GM13976 (cell line): ENCODE data around the gene EPB42.
"Not testable (repeated sequence)": the region's sequence is repeated elsewhere in the genome, so short reads cannot be mapped to it uniquely, and the experiment has no call there.

Experiments used
- DNase-seq: peaks from one replicate; pipeline ENCODE4 v3.0.0; 2012; ENCODE audit warnings: low spot score
- in situ Hi-C: fragments of 300-500 bp; cut with MboI; formaldehyde crosslinking; loops from one replicate; pipeline ENCODE4 v1.12.0; 2022; ENCODE audit warnings: low sequenced_read_pairs, mixed read lengths, inconsistent platforms; ENCODE audit not compliant: unreplicated experiment
- TF ChIP-seq, protein P1 (sequence below): IDR thresholded peaks from 2 replicates; pipeline ENCODE4 v1.5.1; 2012; ENCODE audit warnings: borderline replicate concordance, mild to moderate bottlenecking; ENCODE audit not compliant: insufficient read depth; ENCODE audit errors: extremely low read depth, missing control alignments, control extremely low read depth

Gene EPB42

GRCh38 chr15:43186003-43186353 lies 34.8 kb downstream of the EPB42 start:
- in situ Hi-C loops = no loop called here
- DNase-seq = peak; percentile 57
- TF ChIP-seq, protein P1, sequence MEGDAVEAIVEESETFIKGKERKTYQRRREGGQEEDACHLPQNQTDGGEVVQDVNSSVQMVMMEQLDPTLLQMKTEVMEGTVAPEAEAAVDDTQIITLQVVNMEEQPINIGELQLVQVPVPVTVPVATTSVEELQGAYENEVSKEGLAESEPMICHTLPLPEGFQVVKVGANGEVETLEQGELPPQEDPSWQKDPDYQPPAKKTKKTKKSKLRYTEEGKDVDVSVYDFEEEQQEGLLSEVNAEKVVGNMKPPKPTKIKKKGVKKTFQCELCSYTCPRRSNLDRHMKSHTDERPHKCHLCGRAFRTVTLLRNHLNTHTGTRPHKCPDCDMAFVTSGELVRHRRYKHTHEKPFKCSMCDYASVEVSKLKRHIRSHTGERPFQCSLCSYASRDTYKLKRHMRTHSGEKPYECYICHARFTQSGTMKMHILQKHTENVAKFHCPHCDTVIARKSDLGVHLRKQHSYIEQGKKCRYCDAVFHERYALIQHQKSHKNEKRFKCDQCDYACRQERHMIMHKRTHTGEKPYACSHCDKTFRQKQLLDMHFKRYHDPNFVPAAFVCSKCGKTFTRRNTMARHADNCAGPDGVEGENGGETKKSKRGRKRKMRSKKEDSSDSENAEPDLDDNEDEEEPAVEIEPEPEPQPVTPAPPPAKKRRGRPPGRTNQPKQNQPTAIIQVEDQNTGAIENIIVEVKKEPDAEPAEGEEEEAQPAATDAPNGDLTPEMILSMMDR = no peak

GRCh38 chr15:43185157-43186002 lies 35.4 kb downstream of the EPB42 start, which contains the start of gene CCNDBP1:
TSS of gene CCNDBP1 (plus strand) at chr15:43185403. CDS start at chr15:43185499, 96 bp downstream.
- DNase-seq = peak; percentile 99
- TF ChIP-seq, protein P1 = no peak
- in situ Hi-C loops = no loop called here

DNA sequence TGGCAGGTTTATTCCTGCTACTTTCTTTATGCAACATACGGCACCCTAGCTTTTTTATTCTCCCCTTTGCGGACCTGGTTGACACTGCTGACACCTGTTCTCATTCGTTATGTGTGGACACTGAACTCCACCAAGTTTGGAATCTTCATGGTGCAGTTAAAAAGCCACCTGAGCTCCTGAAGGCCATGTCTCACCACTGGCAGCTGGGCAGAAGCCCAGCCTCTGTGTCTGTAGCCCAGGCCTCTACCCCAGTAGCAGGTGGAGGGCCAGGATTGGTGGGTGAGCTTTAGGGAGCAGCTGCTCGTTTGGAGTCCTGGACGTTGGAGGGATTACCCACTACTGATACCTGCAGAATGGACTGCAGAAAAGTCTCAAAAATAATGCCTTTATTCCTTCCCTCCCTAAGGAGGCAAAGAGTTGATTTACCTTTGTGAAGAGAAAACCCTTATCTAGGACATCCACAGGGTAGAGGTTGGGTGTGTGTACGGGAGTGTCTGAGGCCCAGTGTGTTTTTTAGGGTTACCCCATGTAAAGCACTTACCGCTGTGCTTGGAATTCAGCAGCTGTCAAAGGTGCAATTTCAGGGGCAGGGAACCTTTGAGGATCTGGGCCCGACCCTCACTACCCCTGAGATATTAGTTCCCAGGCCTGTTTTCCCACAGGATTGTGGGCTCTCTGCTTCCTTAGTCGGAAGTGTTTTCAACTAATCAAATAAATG lies 36.3 kb downstream of the EPB42 start:
- no peak for DNase-seq
- TF ChIP-seq, protein P1 = no peak
- in situ Hi-C loops = no loop called here

DNA sequence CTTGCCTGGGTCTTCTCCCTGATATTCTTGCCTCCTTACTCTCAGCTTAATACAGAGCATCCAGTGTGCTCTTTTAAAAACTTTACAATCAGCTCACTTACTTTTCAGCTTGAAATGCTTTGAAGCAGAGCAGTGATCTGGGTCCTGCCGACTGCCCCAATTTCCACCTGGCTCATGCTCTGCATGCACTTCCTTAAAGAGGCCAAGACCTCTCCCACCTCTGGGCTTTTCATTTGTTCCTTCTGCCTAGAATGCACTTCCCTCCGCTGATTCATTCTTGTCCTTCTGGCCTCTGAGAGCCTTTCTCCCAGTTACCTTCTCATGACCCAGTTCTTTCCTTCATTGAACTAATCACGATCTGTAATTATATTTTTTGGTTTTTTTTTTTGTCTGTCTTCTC lies 37.5 kb downstream of the EPB42 start:
- no peak for DNase-seq
- TF ChIP-seq, protein P1 = no peak
- in situ Hi-C loops = no loop called here

- DNase-seq, in situ Hi-C loops: not testable (repeated sequence)
Measured at GRCh38 chr15:43177147-43177546, 43.7 kb downstream of the EPB42 start.

DNA sequence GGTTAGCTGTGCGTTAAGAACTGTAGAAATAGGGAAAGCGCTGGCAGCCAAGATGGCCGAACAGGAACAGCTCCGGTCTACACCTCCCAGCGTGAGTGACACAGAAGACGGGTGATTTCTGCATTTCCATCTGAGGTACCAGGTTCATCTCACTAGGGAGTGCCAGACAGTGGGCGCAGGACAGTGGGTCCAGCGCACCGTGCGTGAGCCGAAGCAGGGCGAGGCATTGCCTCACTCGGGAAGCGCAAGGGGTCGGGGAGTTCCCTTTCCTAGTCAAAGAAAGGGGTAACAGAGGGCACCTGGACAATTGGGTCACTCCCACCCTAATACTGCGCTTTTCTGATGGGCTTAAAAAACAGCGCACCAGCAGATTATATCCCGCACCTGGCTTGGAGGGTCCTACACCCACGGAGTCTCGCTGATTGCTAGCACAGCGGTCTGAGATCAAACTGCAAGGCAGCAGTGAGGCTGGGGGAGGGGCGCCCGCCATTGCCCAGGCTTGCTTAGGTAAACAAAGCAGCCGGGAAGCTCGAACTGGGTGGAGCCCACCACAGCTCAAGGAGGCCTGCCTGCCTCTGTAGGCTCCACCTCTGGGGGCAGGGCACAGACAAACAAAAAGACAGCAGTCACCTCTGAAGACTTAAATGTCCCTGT lies 45.0 kb downstream of the EPB42 start:
- in situ Hi-C loops, DNase-seq: not testable (repeated sequence)

GRCh38 chr15:43169888-43170287 lies 50.9 kb downstream of the EPB42 start:
- TF ChIP-seq, protein P1 = no peak
- in situ Hi-C loops = no loop called here
- no peak for DNase-seq
